H1 (cell line): ENCODE data around the gene BCAS3. TPM values are rescaled to one million over a fixed set of nuclear protein-coding genes. Genes with fewer than 3 reads are reported as not detected.

Source experiments
- BACH1 ChIP-seq: IDR thresholded peaks from 2 replicates; pipeline ENCODE4 v1.6.1; 2012; ENCODE audit warnings: low read length, improper control_type of control experiment
- EGR1 ChIP-seq: IDR thresholded peaks from 2 replicates; pipeline ENCODE4 v1.6.1; 2011; ENCODE audit warnings: low read depth, low read length, borderline replicate concordance
- GABPA ChIP-seq: IDR thresholded peaks from 2 replicates; pipeline ENCODE4 v1.6.1; 2011; ENCODE audit warnings: mild to moderate bottlenecking, low read length, moderate library complexity, borderline replicate concordance; ENCODE audit not compliant: insufficient read depth
- NRF1 ChIP-seq: IDR thresholded peaks from 2 replicates; pipeline ENCODE4 v1.6.1; 2011; ENCODE audit warnings: mild to moderate bottlenecking, low read depth, low read length, improper control_type of control experiment
- POU5F1 ChIP-seq: IDR thresholded peaks from 2 replicates; pipeline ENCODE4 v1.6.1; 2011; ENCODE audit warnings: low read depth, mild to moderate bottlenecking, low read length, moderate library complexity
- SAP30 ChIP-seq: fragments of 300-600 bp; sonication (generic); IDR thresholded peaks from 2 replicates; pipeline ENCODE4 v1.7.1; 2012; ENCODE audit warnings: low read length, moderate library complexity, mild to moderate bottlenecking, inconsistent platforms; ENCODE audit not compliant: insufficient read depth, insufficient replicate concordance
- TAF1 ChIP-seq: IDR thresholded peaks from 2 replicates; pipeline ENCODE4 v1.6.1; 2011; ENCODE audit warnings: mild to moderate bottlenecking, low read depth, low read length
- polyA plus RNA-seq, 7 experiments: library from polyadenylated mRNA; depleted of rRNA in 3 of 7; stranded (reverse) in 5 of 7; unstranded in 2 of 7; fragments of >200 nt in 5 of 7; fragments of 200-250 nt in 2 of 7; gene quantifications; 1 replicate in 5 of 7; 2 replicates in 1 of 7; 4 replicates in 1 of 7; pipeline versions ENCODE4 v1.2.1 to v1.2.3, GENCODE V29; 2011 to 2013; ENCODE audit warnings: missing spikeins in 2 of 7, mixed read lengths in 2 of 7
- total RNA-seq: library from RNA; stranded (reverse); fragmentation: NEBNext Ultra II Directional; extraction: Animal tissue kit (Norgen Biotek cat#: 25700); gene quantifications from 2 replicates; pipeline ENCODE4 v1.2.1, GENCODE V29; 2021
- TF ChIP-seq, protein P1 (sequence below): fragments of 300-600 bp; sonication (generic); IDR thresholded peaks from 2 replicates; pipeline ENCODE4 v1.7.1; 2012; ENCODE audit warnings: low read length, moderate library complexity, mild to moderate bottlenecking, inconsistent platforms; ENCODE audit not compliant: insufficient replicate concordance
- TF ChIP-seq, protein P2 (sequence below): IDR thresholded peaks from 2 replicates; pipeline ENCODE4 v1.6.1; 2011; ENCODE audit warnings: low read depth, mild to moderate bottlenecking, low read length; ENCODE audit not compliant: insufficient read depth

BCAS3 gene
- total and polyA plus RNA-seq, 2 of the 8 experiments (the other 6 are each of a cell fraction or from before 2014, with no cell fraction given): 9.9 to 13.3 TPM

GRCh38 chr17:61251939-61252865, 574.6 kb downstream of the BCAS3 start (continued):
- TF ChIP-seq, protein P1, sequence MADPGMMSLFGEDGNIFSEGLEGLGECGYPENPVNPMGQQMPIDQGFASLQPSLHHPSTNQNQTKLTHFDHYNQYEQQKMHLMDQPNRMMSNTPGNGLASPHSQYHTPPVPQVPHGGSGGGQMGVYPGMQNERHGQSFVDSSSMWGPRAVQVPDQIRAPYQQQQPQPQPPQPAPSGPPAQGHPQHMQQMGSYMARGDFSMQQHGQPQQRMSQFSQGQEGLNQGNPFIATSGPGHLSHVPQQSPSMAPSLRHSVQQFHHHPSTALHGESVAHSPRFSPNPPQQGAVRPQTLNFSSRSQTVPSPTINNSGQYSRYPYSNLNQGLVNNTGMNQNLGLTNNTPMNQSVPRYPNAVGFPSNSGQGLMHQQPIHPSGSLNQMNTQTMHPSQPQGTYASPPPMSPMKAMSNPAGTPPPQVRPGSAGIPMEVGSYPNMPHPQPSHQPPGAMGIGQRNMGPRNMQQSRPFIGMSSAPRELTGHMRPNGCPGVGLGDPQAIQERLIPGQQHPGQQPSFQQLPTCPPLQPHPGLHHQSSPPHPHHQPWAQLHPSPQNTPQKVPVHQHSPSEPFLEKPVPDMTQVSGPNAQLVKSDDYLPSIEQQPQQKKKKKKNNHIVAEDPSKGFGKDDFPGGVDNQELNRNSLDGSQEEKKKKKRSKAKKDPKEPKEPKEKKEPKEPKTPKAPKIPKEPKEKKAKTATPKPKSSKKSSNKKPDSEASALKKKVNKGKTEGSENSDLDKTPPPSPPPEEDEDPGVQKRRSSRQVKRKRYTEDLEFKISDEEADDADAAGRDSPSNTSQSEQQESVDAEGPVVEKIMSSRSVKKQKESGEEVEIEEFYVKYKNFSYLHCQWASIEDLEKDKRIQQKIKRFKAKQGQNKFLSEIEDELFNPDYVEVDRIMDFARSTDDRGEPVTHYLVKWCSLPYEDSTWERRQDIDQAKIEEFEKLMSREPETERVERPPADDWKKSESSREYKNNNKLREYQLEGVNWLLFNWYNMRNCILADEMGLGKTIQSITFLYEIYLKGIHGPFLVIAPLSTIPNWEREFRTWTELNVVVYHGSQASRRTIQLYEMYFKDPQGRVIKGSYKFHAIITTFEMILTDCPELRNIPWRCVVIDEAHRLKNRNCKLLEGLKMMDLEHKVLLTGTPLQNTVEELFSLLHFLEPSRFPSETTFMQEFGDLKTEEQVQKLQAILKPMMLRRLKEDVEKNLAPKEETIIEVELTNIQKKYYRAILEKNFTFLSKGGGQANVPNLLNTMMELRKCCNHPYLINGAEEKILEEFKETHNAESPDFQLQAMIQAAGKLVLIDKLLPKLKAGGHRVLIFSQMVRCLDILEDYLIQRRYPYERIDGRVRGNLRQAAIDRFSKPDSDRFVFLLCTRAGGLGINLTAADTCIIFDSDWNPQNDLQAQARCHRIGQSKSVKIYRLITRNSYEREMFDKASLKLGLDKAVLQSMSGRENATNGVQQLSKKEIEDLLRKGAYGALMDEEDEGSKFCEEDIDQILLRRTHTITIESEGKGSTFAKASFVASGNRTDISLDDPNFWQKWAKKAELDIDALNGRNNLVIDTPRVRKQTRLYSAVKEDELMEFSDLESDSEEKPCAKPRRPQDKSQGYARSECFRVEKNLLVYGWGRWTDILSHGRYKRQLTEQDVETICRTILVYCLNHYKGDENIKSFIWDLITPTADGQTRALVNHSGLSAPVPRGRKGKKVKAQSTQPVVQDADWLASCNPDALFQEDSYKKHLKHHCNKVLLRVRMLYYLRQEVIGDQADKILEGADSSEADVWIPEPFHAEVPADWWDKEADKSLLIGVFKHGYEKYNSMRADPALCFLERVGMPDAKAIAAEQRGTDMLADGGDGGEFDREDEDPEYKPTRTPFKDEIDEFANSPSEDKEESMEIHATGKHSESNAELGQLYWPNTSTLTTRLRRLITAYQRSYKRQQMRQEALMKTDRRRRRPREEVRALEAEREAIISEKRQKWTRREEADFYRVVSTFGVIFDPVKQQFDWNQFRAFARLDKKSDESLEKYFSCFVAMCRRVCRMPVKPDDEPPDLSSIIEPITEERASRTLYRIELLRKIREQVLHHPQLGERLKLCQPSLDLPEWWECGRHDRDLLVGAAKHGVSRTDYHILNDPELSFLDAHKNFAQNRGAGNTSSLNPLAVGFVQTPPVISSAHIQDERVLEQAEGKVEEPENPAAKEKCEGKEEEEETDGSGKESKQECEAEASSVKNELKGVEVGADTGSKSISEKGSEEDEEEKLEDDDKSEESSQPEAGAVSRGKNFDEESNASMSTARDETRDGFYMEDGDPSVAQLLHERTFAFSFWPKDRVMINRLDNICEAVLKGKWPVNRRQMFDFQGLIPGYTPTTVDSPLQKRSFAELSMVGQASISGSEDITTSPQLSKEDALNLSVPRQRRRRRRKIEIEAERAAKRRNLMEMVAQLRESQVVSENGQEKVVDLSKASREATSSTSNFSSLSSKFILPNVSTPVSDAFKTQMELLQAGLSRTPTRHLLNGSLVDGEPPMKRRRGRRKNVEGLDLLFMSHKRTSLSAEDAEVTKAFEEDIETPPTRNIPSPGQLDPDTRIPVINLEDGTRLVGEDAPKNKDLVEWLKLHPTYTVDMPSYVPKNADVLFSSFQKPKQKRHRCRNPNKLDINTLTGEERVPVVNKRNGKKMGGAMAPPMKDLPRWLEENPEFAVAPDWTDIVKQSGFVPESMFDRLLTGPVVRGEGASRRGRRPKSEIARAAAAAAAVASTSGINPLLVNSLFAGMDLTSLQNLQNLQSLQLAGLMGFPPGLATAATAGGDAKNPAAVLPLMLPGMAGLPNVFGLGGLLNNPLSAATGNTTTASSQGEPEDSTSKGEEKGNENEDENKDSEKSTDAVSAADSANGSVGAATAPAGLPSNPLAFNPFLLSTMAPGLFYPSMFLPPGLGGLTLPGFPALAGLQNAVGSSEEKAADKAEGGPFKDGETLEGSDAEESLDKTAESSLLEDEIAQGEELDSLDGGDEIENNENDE: no peak
- TF ChIP-seq BACH1 (no peak), EGR1 (no peak), GABPA (no peak), SAP30 (no peak), NRF1 (no peak), TAF1 (no peak), POU5F1 (no peak)
- TF ChIP-seq, protein P2, sequence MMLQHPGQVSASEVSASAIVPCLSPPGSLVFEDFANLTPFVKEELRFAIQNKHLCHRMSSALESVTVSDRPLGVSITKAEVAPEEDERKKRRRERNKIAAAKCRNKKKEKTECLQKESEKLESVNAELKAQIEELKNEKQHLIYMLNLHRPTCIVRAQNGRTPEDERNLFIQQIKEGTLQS: no peak
